GM21528 (cell line): Measurements from ENCODE around the gene CAMK1G.

Source experiments
- ATAC-seq: cut with Tn5 transposase; IDR thresholded peaks from one replicate; pipeline ENCODE4 v1.9.1; 2021; ENCODE audit warnings: mild to moderate bottlenecking, moderate library complexity; ENCODE audit not compliant: unreplicated experiment, low FRiP score

Gene CAMK1G

GRCh38 chr1:209655411-209656231 is 72.1 kb downstream of the CAMK1G start:
- ATAC-seq = no peak

DNA sequence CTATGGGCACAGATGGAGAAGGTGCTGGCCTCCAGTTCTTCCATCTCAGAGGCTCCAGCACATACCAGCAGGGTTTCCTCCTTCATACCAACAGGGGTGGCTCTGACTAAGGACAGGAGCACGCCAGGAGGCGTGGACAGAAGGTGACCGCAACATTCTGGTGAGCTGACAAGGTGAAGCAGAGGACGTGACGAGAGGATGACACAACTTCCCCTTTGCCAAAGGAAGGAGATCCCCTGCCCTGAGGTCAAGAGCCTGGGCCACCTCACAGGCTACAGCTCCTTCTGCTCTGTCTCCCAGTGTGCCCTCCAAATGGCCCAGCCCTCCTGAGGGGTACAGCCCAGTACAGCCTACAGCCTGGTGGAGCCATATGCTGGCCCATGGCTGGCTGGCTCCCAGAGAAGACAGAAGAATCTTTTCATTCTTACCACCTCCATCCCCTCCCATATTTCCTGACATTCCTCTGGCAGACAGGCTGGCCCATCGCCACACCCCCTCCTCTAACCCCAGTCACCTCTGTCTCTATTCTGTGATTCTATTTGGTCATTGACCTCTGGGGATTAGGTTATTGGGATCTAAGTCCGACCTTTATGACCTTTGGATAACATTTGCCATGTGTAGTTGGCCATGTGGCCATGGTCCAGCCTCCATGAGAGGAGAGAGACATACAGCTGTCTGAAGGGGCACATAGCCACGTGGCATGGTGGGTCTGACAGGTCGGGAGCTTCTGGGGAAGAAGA is 73.8 kb downstream of the CAMK1G start:
- ATAC-seq = no peak

GRCh38 chr1:209657918-209658317 is 74.4 kb downstream of the CAMK1G start:
- no peak for ATAC-seq

DNA sequence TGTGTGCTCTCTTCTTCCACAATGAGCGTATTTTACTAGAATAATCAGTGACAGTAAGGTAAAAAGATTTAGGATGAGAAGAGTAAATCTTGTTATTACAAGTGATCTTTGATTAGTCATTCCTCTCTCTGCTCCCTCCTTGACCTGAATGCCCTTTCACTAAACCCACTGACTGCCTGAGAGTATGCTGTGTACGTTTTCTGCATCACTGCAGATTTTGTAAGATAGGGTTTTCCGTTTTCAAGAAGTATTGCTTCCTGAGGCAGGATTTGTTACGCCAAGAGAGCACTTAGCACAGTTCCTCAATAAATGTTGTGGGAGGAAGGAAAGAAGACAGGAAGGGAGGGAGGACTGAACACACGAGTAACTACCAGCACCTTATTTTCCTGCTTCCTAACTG is 76.4 kb downstream of the CAMK1G start:
- ATAC-seq = peak; percentile 64

GRCh38 chr1:209661071-209661470 is 77.6 kb downstream of the CAMK1G start:
- ATAC-seq = no peak

DNA sequence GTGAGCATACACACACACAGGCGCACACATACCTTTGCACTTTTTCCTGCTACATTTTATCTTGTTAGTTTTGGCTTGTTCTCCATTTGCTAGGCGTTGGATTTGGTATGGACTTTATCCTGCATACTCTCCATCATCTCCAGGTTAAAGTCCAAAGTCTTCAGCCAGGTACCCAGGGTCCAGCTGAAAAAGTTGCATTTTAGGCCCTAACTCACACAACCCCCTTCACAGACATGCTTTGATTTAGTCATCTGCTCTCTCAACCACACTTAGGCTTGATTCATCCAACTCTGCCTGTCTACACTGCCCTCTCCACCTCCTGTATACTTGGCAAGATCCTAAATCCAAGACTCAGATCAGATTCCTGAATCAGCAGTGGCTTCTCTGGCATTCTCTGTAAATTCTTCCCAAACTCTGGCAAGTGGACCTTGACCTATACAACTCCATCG is 79.4 kb downstream of the CAMK1G start:
- ATAC-seq = no peak
